Panc1 (cell line): ENCODE measurements around the gene HUNK. TPM values are rescaled to one million over a fixed set of nuclear protein-coding genes. Genes with fewer than 3 reads are reported as not detected.

Experiments
- ATAC-seq: fragments of 200-7000 bp; cut with Tn5 transposase; 2 replicates; pipeline ENCODE4 v1.9.1; 2020; ENCODE audit warnings: mild to moderate bottlenecking, moderate library complexity
- BruUV-seq: library from RNA; stranded (reverse); fragments of 400-500 nt; replicated peaks from 2 replicates; lab custom pipeline; 2021; lab: Mats Ljungman, UMichigan
- CTCF ChIA-PET: fragments of 300-600 bp; sonication (Branson Sonifier 250); formaldehyde crosslinking; loops from one replicate; lab custom pipeline; 2022; ENCODE audit warnings: antibody characterized with exemption; lab: Charles Lee
- POLR2A ChIA-PET: fragments of 300-600 bp; sonication (Branson Sonifier 250); formaldehyde crosslinking; loops from one replicate; lab custom pipeline; 2022; ENCODE audit warnings: antibody characterized with exemption; lab: Charles Lee
- DNase-seq: peaks from one replicate; pipeline ENCODE4 v3.0.0-alpha.2; 2010; ENCODE audit warnings: low read depth, low spot score
- H3K27ac ChIP-seq: 2 replicates; pipeline ENCODE4 v1.5.1; 2011; ENCODE audit warnings: mild to moderate bottlenecking, low read length, inconsistent platforms
- H3K27me3 ChIP-seq: fragments of 200-500 bp; sonication (Bioruptor generic); 2 replicates; pipeline ENCODE4 v1.6.0; 2014; ENCODE audit warnings: low read length, inconsistent platforms; ENCODE audit not compliant: control insufficient read depth, insufficient read depth
- H3K36me3 ChIP-seq: fragments of 200-500 bp; sonication (Bioruptor generic); 2 replicates; pipeline ENCODE4 v1.5.1; 2014; ENCODE audit warnings: inconsistent platforms, mild to moderate bottlenecking, low read length, moderate library complexity; ENCODE audit not compliant: control insufficient read depth, insufficient read depth
- H3K4me1 ChIP-seq: 2 replicates; pipeline ENCODE4 v1.5.1; 2011; ENCODE audit warnings: inconsistent platforms, mild to moderate bottlenecking, low read length, moderate library complexity; ENCODE audit not compliant: control insufficient read depth, insufficient read depth
- H3K4me3 ChIP-seq, 2 experiments: 2 replicates each; pipeline ENCODE4 v1.5.1; 2011 to 2012; ENCODE audit warnings: low read depth in 2 of 2, low read length in 2 of 2, mild to moderate bottlenecking in 2 of 2, inconsistent platforms in 1 of 2, moderate library complexity in 1 of 2
- H3K9me3 ChIP-seq: fragments of 200-500 bp; sonication (Bioruptor generic); 2 replicates; pipeline ENCODE4 v1.5.1; 2014; ENCODE audit warnings: low read depth, mild to moderate bottlenecking, inconsistent platforms, low read length, moderate library complexity; ENCODE audit not compliant: control insufficient read depth, insufficient read depth
- POLR2AphosphoS5 ChIP-seq: IDR thresholded peaks from 2 replicates; pipeline ENCODE4 v1.6.1; 2012; ENCODE audit warnings: mild to moderate bottlenecking, low read depth, low read length, moderate library complexity
- SIN3A ChIP-seq: IDR thresholded peaks from 2 replicates; pipeline ENCODE4 v1.6.1; 2012; ENCODE audit warnings: low read depth, mild to moderate bottlenecking, low read length, moderate library complexity, borderline replicate concordance; ENCODE audit not compliant: insufficient read depth
- TCF7L2 ChIP-seq: IDR thresholded peaks from 2 replicates; pipeline ENCODE4 v1.6.1; 2011; ENCODE audit warnings: mild to moderate bottlenecking, low read depth, low read length, inconsistent platforms
- in situ Hi-C: cut with HindIII; loops from 2 replicates; pipeline ENCODE4 v1.10.0; 2016; ENCODE audit warnings: low sequenced_read_pairs, low pct_unique_long_range_greater_than_20kb
- intact Hi-C: fragments of 100-400 bp; cut with micrococcal nuclease; formaldehyde crosslinking; loops from one replicate; pipeline ENCODE4 v1.10.0; 2022; ENCODE audit not compliant: unreplicated experiment
- total RNA-seq: library from RNA; stranded (reverse); gene quantifications from one replicate; pipeline ENCODE4 v1.2.1, GENCODE V29; 2021; ENCODE audit not compliant: unreplicated experiment
- TF ChIP-seq, protein P1 (sequence below): fragments of 450-650 bp; IDR thresholded peaks from 2 replicates; pipeline ENCODE4 v1.5.1; 2017; ENCODE audit warnings: mild to moderate bottlenecking
- TF ChIP-seq, protein P2 (sequence below), 2 experiments: IDR thresholded peaks; 2 replicates each; pipeline ENCODE4 v1.6.1; 2011 to 2012; ENCODE audit warnings: low read depth in 2 of 2, control low read depth in 1 of 2, low read length in 1 of 2, mild to moderate bottlenecking in 1 of 2, moderate library complexity in 1 of 2; ENCODE audit not compliant: insufficient read depth in 1 of 2

HUNK gene
- total RNA-seq, 1 experiment from 2014 or later = 0.05 TPM

- ChIA-PET POLR2A (no interaction called here), CTCF (no interaction called here)
- Histone ChIP-seq H3K4me1 (no peaks in the 10 kb centered on the region), H3K36me3 (no peaks in the 10 kb centered on the region), H3K9me3 (no peaks in the 10 kb centered on the region), H3K27me3 (no peaks in the 10 kb centered on the region; the same call in 1 of the 2 replicates), H3K27ac (no peak overlapping the region), H3K4me3 (no peak overlapping the region)
- intact Hi-C loops (no loop called here), in situ Hi-C loops (no loop called here)
- DNase-seq (no peak), ATAC-seq (no peak)
- no peak for TF ChIP-seq SIN3A
- TF ChIP-seq, protein P1, sequence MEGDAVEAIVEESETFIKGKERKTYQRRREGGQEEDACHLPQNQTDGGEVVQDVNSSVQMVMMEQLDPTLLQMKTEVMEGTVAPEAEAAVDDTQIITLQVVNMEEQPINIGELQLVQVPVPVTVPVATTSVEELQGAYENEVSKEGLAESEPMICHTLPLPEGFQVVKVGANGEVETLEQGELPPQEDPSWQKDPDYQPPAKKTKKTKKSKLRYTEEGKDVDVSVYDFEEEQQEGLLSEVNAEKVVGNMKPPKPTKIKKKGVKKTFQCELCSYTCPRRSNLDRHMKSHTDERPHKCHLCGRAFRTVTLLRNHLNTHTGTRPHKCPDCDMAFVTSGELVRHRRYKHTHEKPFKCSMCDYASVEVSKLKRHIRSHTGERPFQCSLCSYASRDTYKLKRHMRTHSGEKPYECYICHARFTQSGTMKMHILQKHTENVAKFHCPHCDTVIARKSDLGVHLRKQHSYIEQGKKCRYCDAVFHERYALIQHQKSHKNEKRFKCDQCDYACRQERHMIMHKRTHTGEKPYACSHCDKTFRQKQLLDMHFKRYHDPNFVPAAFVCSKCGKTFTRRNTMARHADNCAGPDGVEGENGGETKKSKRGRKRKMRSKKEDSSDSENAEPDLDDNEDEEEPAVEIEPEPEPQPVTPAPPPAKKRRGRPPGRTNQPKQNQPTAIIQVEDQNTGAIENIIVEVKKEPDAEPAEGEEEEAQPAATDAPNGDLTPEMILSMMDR = no peak
- no TSS peak for BruUV-seq
These were observed 136.4 kb downstream of the HUNK start for GRCh38 chr21:32009263-32009662.

DNA sequence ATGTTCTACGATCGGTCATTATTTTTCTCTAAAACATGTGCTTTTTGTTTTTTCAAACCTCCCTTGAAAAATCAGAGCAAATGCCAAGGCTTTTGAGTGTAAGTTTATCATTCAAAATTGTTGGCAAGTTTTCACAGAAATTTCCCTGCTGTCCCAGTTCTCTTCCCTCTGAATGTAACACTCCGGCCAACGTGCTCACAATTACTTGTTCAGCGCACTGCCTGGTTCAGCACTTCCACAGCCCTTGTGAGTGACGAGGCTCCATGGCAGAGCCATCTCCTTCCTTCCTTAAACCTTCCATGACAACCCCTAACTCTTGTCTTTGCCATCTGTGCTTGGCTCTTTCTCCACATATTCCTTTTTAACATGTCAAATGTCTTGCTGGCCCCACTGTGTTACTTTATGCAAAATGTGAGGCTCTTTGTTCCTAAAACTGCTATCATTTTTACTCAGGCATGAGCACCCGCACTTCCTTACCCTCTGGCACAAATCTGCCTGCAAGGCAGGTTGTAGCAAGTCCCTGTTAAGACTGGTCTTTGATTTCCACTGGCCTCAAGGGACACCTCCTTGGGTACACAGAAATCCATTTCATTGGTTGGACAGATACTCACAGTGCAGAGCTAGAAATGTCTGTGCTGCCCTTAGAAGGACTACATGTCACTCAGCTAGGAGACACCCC is 142.8 kb downstream of the HUNK start:
- POLR2A ChIA-PET = no interaction called here

More for the DNA sequence above, 142.8 kb downstream of the HUNK start:
- TF ChIP-seq SIN3A (no peak), TCF7L2 (no peak), POLR2AphosphoS5 (no peak)
- TF ChIP-seq, protein P1 = no peak
- TF ChIP-seq, protein P2, sequence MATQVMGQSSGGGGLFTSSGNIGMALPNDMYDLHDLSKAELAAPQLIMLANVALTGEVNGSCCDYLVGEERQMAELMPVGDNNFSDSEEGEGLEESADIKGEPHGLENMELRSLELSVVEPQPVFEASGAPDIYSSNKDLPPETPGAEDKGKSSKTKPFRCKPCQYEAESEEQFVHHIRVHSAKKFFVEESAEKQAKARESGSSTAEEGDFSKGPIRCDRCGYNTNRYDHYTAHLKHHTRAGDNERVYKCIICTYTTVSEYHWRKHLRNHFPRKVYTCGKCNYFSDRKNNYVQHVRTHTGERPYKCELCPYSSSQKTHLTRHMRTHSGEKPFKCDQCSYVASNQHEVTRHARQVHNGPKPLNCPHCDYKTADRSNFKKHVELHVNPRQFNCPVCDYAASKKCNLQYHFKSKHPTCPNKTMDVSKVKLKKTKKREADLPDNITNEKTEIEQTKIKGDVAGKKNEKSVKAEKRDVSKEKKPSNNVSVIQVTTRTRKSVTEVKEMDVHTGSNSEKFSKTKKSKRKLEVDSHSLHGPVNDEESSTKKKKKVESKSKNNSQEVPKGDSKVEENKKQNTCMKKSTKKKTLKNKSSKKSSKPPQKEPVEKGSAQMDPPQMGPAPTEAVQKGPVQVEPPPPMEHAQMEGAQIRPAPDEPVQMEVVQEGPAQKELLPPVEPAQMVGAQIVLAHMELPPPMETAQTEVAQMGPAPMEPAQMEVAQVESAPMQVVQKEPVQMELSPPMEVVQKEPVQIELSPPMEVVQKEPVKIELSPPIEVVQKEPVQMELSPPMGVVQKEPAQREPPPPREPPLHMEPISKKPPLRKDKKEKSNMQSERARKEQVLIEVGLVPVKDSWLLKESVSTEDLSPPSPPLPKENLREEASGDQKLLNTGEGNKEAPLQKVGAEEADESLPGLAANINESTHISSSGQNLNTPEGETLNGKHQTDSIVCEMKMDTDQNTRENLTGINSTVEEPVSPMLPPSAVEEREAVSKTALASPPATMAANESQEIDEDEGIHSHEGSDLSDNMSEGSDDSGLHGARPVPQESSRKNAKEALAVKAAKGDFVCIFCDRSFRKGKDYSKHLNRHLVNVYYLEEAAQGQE (IDR thresholded peaks at IDR 0.05; ENCODE audit: insufficient read depth in 1 of 2, low read depth in 2 of 2, low read length in 1 of 2) = no peak
- Histone ChIP-seq H3K27ac (no peak overlapping the region), H3K4me3 (no peak overlapping the region), H3K9me3 (no peaks in the 10 kb centered on the region), H3K36me3 (no peaks in the 10 kb centered on the region), H3K4me1 (no peaks in the 10 kb centered on the region), H3K27me3 (peaks cover 4% of the 10 kb centered on the region; the same call in 1 of the 2 replicates)
- intact Hi-C loops = no loop called here
- CTCF ChIA-PET = no interaction called here
- ATAC-seq = no peak
- no TSS peak for BruUV-seq
- in situ Hi-C loops = no loop called here
- no peak for DNase-seq
